Thyroid gland (tissue), 4 donors: ENCODE results near the gene SBSN.

Source experiments
- CTCF ChIP-seq, 6 experiments: fragments of 200-600 bp in 3 of 6; fragments of 450-650 bp in 3 of 6; sonication (generic) in 3 of 6; IDR thresholded peaks; one replicate each; pipeline ENCODE4 v1.5.1; 2016 to 2019; ENCODE audit warnings: antibody characterized with exemption in 6 of 6, mild to moderate bottlenecking in 2 of 6, inconsistent platforms in 1 of 6, moderate library complexity in 1 of 6
- POLR2A ChIP-seq, 2 donors: fragments of 450-650 bp; IDR thresholded peaks; one replicate each; pipeline ENCODE4 v1.6.1; 2017; ENCODE audit warnings: antibody characterized with exemption in 2 of 2, mild to moderate bottlenecking in 2 of 2, moderate library complexity in 1 of 2

GRCh38 chr19:35539314-35539713 is 11.2 kb upstream of the SBSN start:
- TF ChIP-seq CTCF (IDR thresholded peaks at IDR 0.05) (no peak), POLR2A (IDR thresholded peaks at IDR 0.05) (no peak)
